B cell (primary cell): ENCODE results near the gene ADK.

Experiments used
- CTCF ChIP-seq: fragments of 200-600 bp; IDR thresholded peaks from one replicate; pipeline ENCODE4 v1.8.0; 2022; ENCODE audit warnings: antibody characterized with exemption, mild to moderate bottlenecking
- EZH2 ChIP-seq: IDR thresholded peaks from 2 replicates; pipeline ENCODE4 v1.6.1; 2012; ENCODE audit warnings: borderline replicate concordance, low read depth, mild to moderate bottlenecking, moderate library complexity, low read length; ENCODE audit not compliant: insufficient read depth, poor library complexity, severe bottlenecking

GRCh38 chr10:74684462-74684861, 533.4 kb downstream of the ADK start:
- TF ChIP-seq CTCF (no peak), EZH2 (no peak)
